ENCODE data around the gene AGAP9.
"Not testable (repeated sequence)": the region's sequence is repeated elsewhere in the genome, so short reads cannot be mapped to it uniquely, and the experiment has no call there.

The AGAP9 gene

GRCh38 chr10:47457528-47457820, 66.0 kb downstream of the AGAP9 start:
- DNase-seq (ENCODE audit: low spot score), result no peak

- no peak for DNase-seq (ENCODE audit: low spot score)
Measured at GRCh38 chr10:47456794-47457527, 66.5 kb downstream of the AGAP9 start.

GRCh38 chr10:47456079-47456785, 67.2 kb downstream of the AGAP9 start:
- DNase-seq (ENCODE audit: low spot score), result no peak

GRCh38 chr10:47455350-47456078, 67.9 kb downstream of the AGAP9 start:
- DNase-seq (ENCODE audit: low spot score), result not testable (repeated sequence)

- no peak for DNase-seq (ENCODE audit: low spot score)
Measured at GRCh38 chr10:47454780-47455058, 68.7 kb downstream of the AGAP9 start.

- no peak for DNase-seq (ENCODE audit: low spot score)
Measured at GRCh38 chr10:47454008-47454779, 69.2 kb downstream of the AGAP9 start.

- DNase-seq (ENCODE audit: low spot score), result no peak
Measured at GRCh38 chr10:47453141-47454007, 70.1 kb downstream of the AGAP9 start.

GRCh38 chr10:47452495-47453140, 70.8 kb downstream of the AGAP9 start:
- DNase-seq (ENCODE audit: low spot score), result no peak

GRCh38 chr10:47451998-47452494, 71.4 kb downstream of the AGAP9 start:
- DNase-seq (ENCODE audit: low spot score), result no peak

Data from AG08395 (cell line).